ENCODE data around the gene FMNL2. TPM values are rescaled to one million over a fixed set of nuclear protein-coding genes. Genes with fewer than 3 reads are reported as not detected.

FMNL2 gene
- total and polyA plus RNA-seq, 2 of the 4 experiments (the other 2 are of a cell fraction): 10.9 to 11.4 TPM

DNA sequence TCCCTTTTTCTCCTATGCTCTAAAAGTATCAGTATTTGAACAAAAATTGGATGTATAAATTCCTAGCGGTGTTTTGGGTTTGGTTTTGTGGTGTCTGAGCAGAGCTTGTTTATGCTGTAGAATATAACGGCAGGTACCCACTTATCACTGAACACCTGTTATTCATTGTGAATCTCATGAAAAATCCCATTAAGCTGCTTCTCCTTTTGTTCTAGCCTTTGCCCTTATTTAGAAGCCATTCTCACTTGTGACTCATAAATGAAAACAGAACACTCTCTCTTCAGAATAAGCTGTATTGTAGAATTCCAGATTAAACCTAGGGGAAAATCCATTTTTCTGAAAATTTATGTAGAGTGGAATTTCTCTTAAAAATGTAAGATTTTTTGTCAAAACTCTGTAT lies 278.3 kb downstream of the FMNL2 start:
- Histone ChIP-seq H4K20me1 (ENCODE audit: insufficient read depth, low read length) (no peaks in the 10 kb centered on the region), H3K79me1 (ENCODE audit: low read depth in 1 of 2, low read length in 2 of 2) (no peaks in the 10 kb centered on the region), H3K23ac (ENCODE audit: low read depth, low read length) (no peak overlapping the region), H2AK9ac (replicated peaks; ENCODE audit: low read depth, low read length, poor library complexity) (no peak overlapping the region), H3K9ac (ENCODE audit: low read depth, low read length) (no peak overlapping the region), H2BK5ac (ENCODE audit: low read depth, low read length, poor library complexity, severe bottlenecking) (no peak overlapping the region), H4K5ac (ENCODE audit: low read depth, low read length) (no peak overlapping the region), H3K27ac (ENCODE audit: insufficient read depth, low read length) (no peak overlapping the region), H3K56ac (ENCODE audit: extremely low read depth, insufficient read depth, low read length) (no peak overlapping the region), H3K4me1 (ENCODE audit: control insufficient read depth, insufficient read depth, low read length) (peaks cover 5% of the 10 kb centered on the region), H2BK20ac (ENCODE audit: low read depth, low read length) (no peak overlapping the region), H3K18ac (ENCODE audit: low read depth, low read length) (no peak overlapping the region), H3K4me2 (ENCODE audit: low read depth, low read length) (no peak overlapping the region), H2BK15ac (ENCODE audit: low read depth, low read length) (no peak overlapping the region), H2BK120ac (ENCODE audit: low read depth, low read length) (no peak overlapping the region), H3K9me1 (ENCODE audit: insufficient read depth, low read length) (peaks cover 3% of the 10 kb centered on the region; the same call in 1 of the 2 replicates), H2AK5ac (ENCODE audit: low read depth, low read length) (no peak overlapping the region), H4K91ac (ENCODE audit: insufficient read depth, low read depth, low read length) (no peak overlapping the region), H3K4me3 (ENCODE audit: insufficient read depth, low read depth, low read length) (no peak overlapping the region), H3K9me3 (ENCODE audit: control insufficient read depth, insufficient read depth, low read length) (no peaks in the 10 kb centered on the region), H2AFZ (replicated peaks; ENCODE audit: low read length, poor library complexity) (no peak overlapping the region), H4K8ac (ENCODE audit: low read depth in 2 of 2, low read length in 2 of 2) (no peak overlapping the region), H3K4ac (ENCODE audit: low read depth, low read length) (no peak overlapping the region), H3K27me3 (ENCODE audit: control insufficient read depth, insufficient read depth, low read length) (no peaks in the 10 kb centered on the region), H3K14ac (replicated peaks; ENCODE audit: low read depth, low read length) (no peak overlapping the region), H3K36me3 (ENCODE audit: control insufficient read depth, insufficient read depth, low read length) (peaks cover 6% of the 10 kb centered on the region)
- no TSS peak for BruUV-seq (replicated peaks)
- DNase-seq (peak; percentile 41), ATAC-seq (ENCODE audit: low read depth) (no peak)
- CTCF ChIA-PET: interaction anchor here (0.7 kb wide), 1 partner anchor 193 kb away, joined by 3 read pairs; no protein-coding TSS in a partner anchor
- TF ChIP-seq MAFK (IDR thresholded peaks at IDR 0.05; ENCODE audit: low read depth, low read length) (no peak), RFX5 (IDR thresholded peaks at IDR 0.05; ENCODE audit: low read depth, low read length) (no peak), RAD21 (IDR thresholded peaks at IDR 0.05; ENCODE audit: low read length) (no peak)
- POLR2A ChIA-PET (ENCODE audit: unreplicated experiment): no interaction called here
- intact Hi-C loops (cut with micrococcal nuclease): loop anchor here (5.0 kb wide), 1 partner anchor 276 kb away; the partner anchor contains the start of gene FMNL2
- dilution Hi-C loops (cut with HindIII; ENCODE audit: low sequenced_read_pairs, unreplicated experiment): no loop called here
- in situ Hi-C loops (cut with MboI; ENCODE audit: low sequenced_read_pairs): no loop called here
- WGBS, 2 experiments (ENCODE audit: extremely low coverage in 2 of 2, insufficient read length in 1 of 2): no CpG with 5 or more reads among the region's 2 CpGs

All from IMR-90 (cell line).